Measurements from ENCODE around the gene CHCHD10. TPM values are rescaled to one million over a fixed set of nuclear protein-coding genes. Genes with fewer than 3 reads are reported as not detected.

Gene CHCHD10
- total and polyA plus RNA-seq, 2 of the 13 experiments (the other 11 are each of a cell fraction or from before 2014, with no cell fraction given), result 37.0 to 62.8 TPM

- Histone ChIP-seq H3K27ac (ENCODE audit: extremely low read length, insufficient read depth, low read length) (peak overlapping the region; percentile 75), H3K9ac (ENCODE audit: insufficient read depth, low read depth, low read length) (peak overlapping the region; percentile 45; the same call in 1 of the 2 replicates), H4K20me1 (ENCODE audit: insufficient read depth, low read length) (no peaks in the 10 kb centered on the region), H3K4me2 (ENCODE audit: low read depth, low read length) (peak overlapping the region; percentile 90), H3K79me2 (ENCODE audit: insufficient read depth, low read length) (peaks cover 2% of the 10 kb centered on the region), H3K4me3 (replicated peaks in 1 of 3; ENCODE audit: insufficient read depth in 1 of 3, low read depth in 2 of 3, low read length in 3 of 3) (peak overlapping the region in 1 of 3 experiments; percentile 90; a peak in 2 of 6 replicates), H3K4me1 (ENCODE audit: insufficient read depth, low read length) (peaks cover 74% of the 10 kb centered on the region), H3K9me3 (ENCODE audit: low read length) (no peaks in the 10 kb centered on the region), H3K36me3 (replicated peaks in 1 of 2; ENCODE audit: control insufficient read depth in 1 of 2, insufficient read depth in 2 of 2, low read length in 2 of 2) (no peaks in the 10 kb centered on the region), H2AFZ (ENCODE audit: low read length) (no peak overlapping the region), H3K27me3 (ENCODE audit: control insufficient read depth in 1 of 2, insufficient read depth in 2 of 2, low read length in 2 of 2) (no peaks in the 10 kb centered on the region; a peak in 1 of 5 replicates)
- POLR2A ChIA-PET, result interaction anchor here (0.9 to 6.6 kb wide), 15 partner anchors 9 to 139 kb away, joined by 3 to 201 read pairs (median 7); partner anchors contain the start of genes MIF, SLC2A11, SMARCB1 and ZNF70
- FAIRE-seq (no peak), DNase-seq (ENCODE audit: low spot score) (no peak), ATAC-seq (no peak)
- WGBS (ENCODE audit: low lambda C conversion rate), result 25% methylated on average over 2 of the region's 2 CpGs
- in situ Hi-C loops (cut with HindIII; ENCODE audit: extremely low pct_ligation_motif_present, low pct_unique_long_range_greater_than_20kb) (no loop called here), intact Hi-C loops (cut with micrococcal nuclease; ENCODE audit: unreplicated experiment) (loop anchor here (1.0 kb wide), 1 partner anchor 9 kb away; no protein-coding TSS in a partner anchor)
- BruUV-seq (replicated peaks), result no TSS peak
- CTCF ChIA-PET (ENCODE audit: low intra/inter-chr PET ratio, low total read pairs), result no interaction called here
- TF ChIP-seq HNF4G (IDR thresholded peaks at IDR 0.05; ENCODE audit: borderline replicate concordance, low read depth, low read length) (0 out of 2 replicates have a peak, but pooled peaks have one; percentile 9), HNF4G (CRISPR knock-in tag; IDR thresholded peaks at IDR 0.05; ENCODE audit: borderline replicate concordance, low read depth) (no peak), FOXP1 (IDR thresholded peaks at IDR 0.05) (no peak), FOXP1 (CRISPR knock-in tag; IDR thresholded peaks at IDR 0.05) (no peak), KDM1A (CRISPR knock-in tag; IDR thresholded peaks at IDR 0.05) (0 out of 2 replicates have a peak, but pooled peaks have one; percentile 44), ZNF326 (CRISPR knock-in tag; IDR thresholded peaks at IDR 0.05; ENCODE audit: borderline replicate concordance) (peak; percentile 38; the same call in 1 of the 2 replicates), ZBTB8A (CRISPR knock-in tag; IDR thresholded peaks at IDR 0.05; ENCODE audit: borderline replicate concordance, low read depth) (no peak), CCDC6 (CRISPR knock-in tag; IDR thresholded peaks at IDR 0.05) (no peak), HOXA3 (CRISPR knock-in tag; IDR thresholded peaks at IDR 0.05) (no peak), SPEN (CRISPR knock-in tag; IDR thresholded peaks at IDR 0.05; ENCODE audit: low read depth) (no peak), ZMYM3 (CRISPR knock-in tag; IDR thresholded peaks at IDR 0.05) (peak; percentile 91), HDAC2 (CRISPR knock-in tag; IDR thresholded peaks at IDR 0.05) (no peak), PITX1 (CRISPR knock-in tag; IDR thresholded peaks at IDR 0.05) (0 out of 2 replicates have a peak, but pooled peaks have one; percentile 31), ZNF589 (CRISPR knock-in tag; conservative IDR thresholded peaks at IDR 0.05) (no peak), SP5 (CRISPR knock-in tag; IDR thresholded peaks at IDR 0.05; ENCODE audit: borderline replicate concordance, low read depth) (0 out of 2 replicates have a peak, but pooled peaks have one; percentile 12), RCOR2 (CRISPR knock-in tag; IDR thresholded peaks at IDR 0.05) (no peak), ZNF260 (CRISPR knock-in tag; IDR thresholded peaks at IDR 0.05; ENCODE audit: borderline replicate concordance, low read depth) (no peak), BCL6 (CRISPR knock-in tag; IDR thresholded peaks at IDR 0.05) (peak; percentile 86), ZBTB37 (CRISPR knock-in tag; IDR thresholded peaks at IDR 0.05) (no peak), GRHL1 (CRISPR knock-in tag; conservative IDR thresholded peaks at IDR 0.05) (no peak), ZNF121 (CRISPR knock-in tag; IDR thresholded peaks at IDR 0.05) (peak; percentile 41; the same call in 1 of the 2 replicates), KLF16 (CRISPR knock-in tag; IDR thresholded peaks at IDR 0.05) (no peak)
- TF ChIP-seq, protein P1, sequence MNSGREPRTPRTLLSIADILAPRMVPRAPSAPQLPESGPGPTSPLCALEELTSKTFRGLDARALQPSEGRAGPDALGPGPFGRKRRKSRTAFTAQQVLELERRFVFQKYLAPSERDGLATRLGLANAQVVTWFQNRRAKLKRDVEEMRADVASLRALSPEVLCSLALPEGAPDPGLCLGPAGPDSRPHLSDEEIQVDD (CRISPR knock-in tag; IDR thresholded peaks at IDR 0.05; ENCODE audit: borderline replicate concordance), result 0 out of 2 replicates have a peak, but pooled peaks have one; percentile 12
Measured at GRCh38 chr22:23774922-23775436, 7.2 kb upstream of the CHCHD10 start.
